ENCODE data around the gene ICE2.

Gene ICE2

GRCh38 chr15:60392986-60393790 lies 85.8 kb downstream of the ICE2 start:
- H3K27ac ChIP-seq, result peak overlapping the region; percentile 79
- TF ChIP-seq CTCF (conservative IDR thresholded peaks at IDR 0.05), result no peak

GRCh38 chr15:60392601-60392985 lies 86.3 kb downstream of the ICE2 start:
- no peak for TF ChIP-seq CTCF (conservative IDR thresholded peaks at IDR 0.05)
- H3K27ac ChIP-seq, result peak overlapping the region; percentile 79

- TF ChIP-seq CTCF (conservative IDR thresholded peaks at IDR 0.05), result no peak
- H3K27ac ChIP-seq, result peak overlapping the region; percentile 79
Observed at GRCh38 chr15:60391722-60392315, 87.1 kb downstream of the ICE2 start.

GRCh38 chr15:60390871-60391501 lies 88.0 kb downstream of the ICE2 start:
- H3K27ac ChIP-seq, result peak overlapping the region; percentile 79
- no peak for TF ChIP-seq CTCF (conservative IDR thresholded peaks at IDR 0.05)

GRCh38 chr15:60390231-60390630 lies 88.7 kb downstream of the ICE2 start:
- no peak for TF ChIP-seq CTCF (conservative IDR thresholded peaks at IDR 0.05)
- peak overlapping the region; percentile 79 for H3K27ac ChIP-seq

GRCh38 chr15:60389261-60390077 lies 89.5 kb downstream of the ICE2 start:
- H3K27ac ChIP-seq, result no peak overlapping the region
- TF ChIP-seq CTCF (conservative IDR thresholded peaks at IDR 0.05), result no peak

DNA sequence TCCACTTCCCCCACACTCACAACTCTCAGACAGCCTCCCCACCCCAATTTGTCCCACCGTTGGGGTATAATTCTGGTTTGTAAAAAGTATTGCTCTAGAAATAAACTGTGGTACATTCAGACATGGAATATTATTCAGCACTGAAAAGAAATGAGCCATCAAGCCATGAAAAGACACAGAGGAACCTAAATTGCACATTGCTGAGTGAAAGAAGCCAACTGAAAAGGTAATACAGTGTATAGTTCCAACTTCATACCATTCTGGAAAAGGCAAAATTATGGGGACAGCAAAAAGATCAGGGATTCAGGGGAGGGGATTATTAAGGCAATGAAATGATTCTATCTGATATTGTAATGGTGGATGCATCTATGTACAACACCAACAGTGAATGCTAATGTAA lies 91.6 kb downstream of the ICE2 start:
- H3K27ac ChIP-seq, result no peak overlapping the region
- TF ChIP-seq CTCF (conservative IDR thresholded peaks at IDR 0.05), result no peak
